ENCODE data around the gene SH3BP5. TPM values are rescaled to one million over a fixed set of nuclear protein-coding genes. Genes with fewer than 3 reads are reported as not detected.

SH3BP5 gene
- total RNA-seq, 1 donor, result 9.1 TPM

GRCh38 chr3:15262021-15262420 lies 70.4 kb downstream of the SH3BP5 start:
- DNase-seq (ENCODE audit: low read depth), result no peak
- no peak overlapping the region for H3K4me3 ChIP-seq (ENCODE audit: low read depth, low read length)
- TF ChIP-seq, protein P1, sequence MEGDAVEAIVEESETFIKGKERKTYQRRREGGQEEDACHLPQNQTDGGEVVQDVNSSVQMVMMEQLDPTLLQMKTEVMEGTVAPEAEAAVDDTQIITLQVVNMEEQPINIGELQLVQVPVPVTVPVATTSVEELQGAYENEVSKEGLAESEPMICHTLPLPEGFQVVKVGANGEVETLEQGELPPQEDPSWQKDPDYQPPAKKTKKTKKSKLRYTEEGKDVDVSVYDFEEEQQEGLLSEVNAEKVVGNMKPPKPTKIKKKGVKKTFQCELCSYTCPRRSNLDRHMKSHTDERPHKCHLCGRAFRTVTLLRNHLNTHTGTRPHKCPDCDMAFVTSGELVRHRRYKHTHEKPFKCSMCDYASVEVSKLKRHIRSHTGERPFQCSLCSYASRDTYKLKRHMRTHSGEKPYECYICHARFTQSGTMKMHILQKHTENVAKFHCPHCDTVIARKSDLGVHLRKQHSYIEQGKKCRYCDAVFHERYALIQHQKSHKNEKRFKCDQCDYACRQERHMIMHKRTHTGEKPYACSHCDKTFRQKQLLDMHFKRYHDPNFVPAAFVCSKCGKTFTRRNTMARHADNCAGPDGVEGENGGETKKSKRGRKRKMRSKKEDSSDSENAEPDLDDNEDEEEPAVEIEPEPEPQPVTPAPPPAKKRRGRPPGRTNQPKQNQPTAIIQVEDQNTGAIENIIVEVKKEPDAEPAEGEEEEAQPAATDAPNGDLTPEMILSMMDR (IDR thresholded peaks at IDR 0.05; ENCODE audit: insufficient read depth, low read depth, low read length), result no peak

DNA sequence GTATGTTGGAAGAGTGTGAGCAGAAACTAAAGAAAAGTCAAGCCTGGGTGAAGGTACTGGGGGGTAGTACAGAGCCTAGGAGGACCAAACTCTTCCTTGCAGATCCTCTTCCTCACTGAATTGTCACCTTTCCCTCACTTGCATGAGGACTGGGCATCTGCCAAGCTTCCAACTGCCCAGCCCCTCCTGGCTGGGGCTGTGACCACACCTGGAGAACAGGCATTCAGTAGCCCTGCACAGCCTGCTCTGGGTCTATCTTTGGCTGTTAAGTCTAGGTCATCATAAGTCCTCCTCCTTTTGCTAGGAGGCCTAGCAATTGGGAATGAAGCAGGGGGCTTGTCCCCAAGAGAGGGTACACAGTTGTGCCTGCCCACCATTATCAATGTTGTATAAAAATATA lies 71.1 kb downstream of the SH3BP5 start:
- no peak overlapping the region for H3K4me3 ChIP-seq (ENCODE audit: low read depth, low read length)
- no peak for DNase-seq (ENCODE audit: low read depth)
- TF ChIP-seq, protein P1 (IDR thresholded peaks at IDR 0.05; ENCODE audit: insufficient read depth, low read depth, low read length), result no peak

DNA sequence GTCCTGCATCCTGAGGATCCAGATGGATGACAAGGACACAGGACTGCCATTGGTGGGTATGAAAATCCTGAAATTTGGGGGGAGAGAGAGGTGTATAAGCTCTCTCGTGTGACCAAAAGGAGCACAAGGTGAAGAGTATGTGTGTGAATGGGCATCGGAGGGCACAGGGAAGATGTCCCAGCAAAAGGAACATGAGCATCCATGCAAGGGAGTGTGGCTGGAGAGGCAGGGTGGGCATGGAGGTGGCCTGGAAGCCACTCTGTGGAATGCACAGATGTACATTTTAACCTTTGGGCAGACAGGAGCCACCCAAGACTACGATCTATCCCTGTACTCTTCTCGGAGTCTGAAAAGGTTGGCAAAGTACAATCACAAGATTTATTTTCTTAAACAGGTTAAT lies 71.9 kb downstream of the SH3BP5 start:
- no peak overlapping the region for H3K4me3 ChIP-seq (ENCODE audit: low read depth, low read length)
- TF ChIP-seq, protein P1 (IDR thresholded peaks at IDR 0.05; ENCODE audit: insufficient read depth, low read depth, low read length), result no peak
- no peak for DNase-seq (ENCODE audit: low read depth)

DNA sequence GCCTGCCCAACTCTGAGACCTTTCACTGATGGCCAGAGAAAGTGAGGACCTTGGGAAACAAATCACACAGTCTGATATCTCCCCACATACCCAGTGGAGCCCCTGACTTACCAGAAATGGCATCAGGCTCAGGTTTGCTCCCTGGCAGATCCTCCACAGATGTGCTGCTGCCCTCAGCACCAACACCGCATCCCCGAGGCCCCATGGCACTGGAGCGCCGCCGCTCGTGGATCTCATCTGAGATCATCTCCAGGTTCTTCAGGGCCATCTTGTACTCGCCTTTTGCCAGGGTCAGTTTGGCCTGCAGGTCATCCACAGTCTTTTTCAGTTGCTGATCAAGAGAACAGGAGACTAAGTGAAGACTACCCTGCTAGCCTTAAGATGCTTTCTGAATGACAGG lies 73.7 kb downstream of the SH3BP5 start:
- no peak for DNase-seq (ENCODE audit: low read depth)
- H3K4me3 ChIP-seq (ENCODE audit: low read depth, low read length), result no peak overlapping the region
- TF ChIP-seq, protein P1 (IDR thresholded peaks at IDR 0.05; ENCODE audit: insufficient read depth, low read depth, low read length), result no peak

DNA sequence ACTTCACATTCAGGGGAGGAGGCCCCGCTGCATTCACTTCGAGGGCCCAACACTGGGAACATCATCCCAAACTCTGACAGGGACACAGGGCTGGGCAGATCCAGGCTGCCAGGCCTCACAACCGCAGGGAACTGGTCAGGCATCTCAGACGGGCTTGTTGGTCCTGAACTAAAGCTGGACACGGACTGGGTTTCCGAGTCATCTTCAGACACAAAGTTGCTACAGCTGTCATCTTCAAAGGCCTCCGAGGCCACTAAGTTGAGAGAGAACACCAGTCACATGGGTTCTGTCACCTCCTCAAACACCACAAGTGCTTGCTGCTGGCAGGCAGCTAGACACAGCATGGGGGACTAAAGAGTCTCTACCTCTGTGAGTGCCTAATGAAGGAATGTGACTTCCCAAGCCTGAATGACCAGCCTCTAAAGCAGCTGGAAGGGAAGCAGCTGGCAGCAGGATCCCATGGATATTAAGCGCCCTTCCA lies 75.5 kb downstream of the SH3BP5 start:
- TF ChIP-seq, protein P1 (IDR thresholded peaks at IDR 0.05; ENCODE audit: insufficient read depth, low read depth, low read length), result no peak
- no peak for DNase-seq (ENCODE audit: low read depth)

DNA sequence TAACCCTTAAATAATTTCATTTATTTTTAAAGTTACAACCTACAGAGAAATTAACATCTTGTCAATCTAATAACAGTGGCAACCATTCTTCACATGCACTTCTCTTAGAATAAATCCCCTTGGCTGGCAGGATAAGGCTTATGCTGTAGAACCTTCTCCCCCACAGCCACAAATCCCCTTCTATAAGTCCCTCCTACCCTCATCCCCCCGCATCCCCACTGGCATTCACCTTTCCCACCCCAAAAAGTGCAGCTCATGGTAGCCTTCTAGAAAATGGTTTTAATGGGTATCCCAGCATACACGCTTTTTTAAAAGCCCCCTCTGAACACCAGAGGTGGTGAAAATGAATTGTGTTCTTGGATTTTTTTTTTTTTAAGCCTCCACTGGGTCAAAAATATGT lies 77.2 kb downstream of the SH3BP5 start:
- DNase-seq (ENCODE audit: low read depth), result no peak
- no peak overlapping the region for H3K4me3 ChIP-seq (ENCODE audit: low read depth, low read length)
- TF ChIP-seq, protein P1 (IDR thresholded peaks at IDR 0.05; ENCODE audit: insufficient read depth, low read depth, low read length), result no peak

More for the DNA sequence above, 75.5 kb downstream of the SH3BP5 start:
- H3K4me3 ChIP-seq (ENCODE audit: low read depth, low read length), result no peak overlapping the region

GRCh38 chr3:15253023-15253697 lies 79.2 kb downstream of the SH3BP5 start:
- no peak for DNase-seq (ENCODE audit: low read depth)
- H3K4me3 ChIP-seq (ENCODE audit: low read depth, low read length), result no peak overlapping the region
- TF ChIP-seq, protein P1 (IDR thresholded peaks at IDR 0.05; ENCODE audit: insufficient read depth, low read depth, low read length), result no peak

Data from fibroblast of villous mesenchyme (primary cell).